Esophagus muscularis mucosa (tissue), 4 donors: ENCODE data around the gene PPID. TPM values are rescaled to one million over a fixed set of nuclear protein-coding genes. Genes with fewer than 3 reads are reported as not detected.
"Not testable (repeated sequence)": the region's sequence is repeated elsewhere in the genome, so short reads cannot be mapped to it uniquely, and the experiment has no call there.

Source experiments
- DNase-seq: peaks from one replicate; pipeline ENCODE4 v3.0.0-alpha.2; 2017; ENCODE audit errors: extremely low spot score
- H3K27ac ChIP-seq, 4 donors: fragments of 200-600 bp; sonication (generic); replicated peaks in 1 of 4; 1 replicate in 3 of 4; 2 replicates in 1 of 4; pipeline ENCODE4 v1.5.1; 2016 to 2019; ENCODE audit warnings: mild to moderate bottlenecking in 1 of 4
- H3K27me3 ChIP-seq, 4 donors: fragments of 200-600 bp; sonication (generic); one replicate each; pipeline versions ENCODE4 v1.5.1 to v1.6.0; 2016 to 2019
- H3K36me3 ChIP-seq, 4 donors: fragments of 200-600 bp; sonication (generic); one replicate each; pipeline ENCODE4 v1.5.1; 2016 to 2019
- H3K4me1 ChIP-seq, 4 donors: fragments of 200-600 bp; sonication (generic); one replicate each; pipeline ENCODE4 v1.5.1; 2016 to 2019
- H3K4me3 ChIP-seq, 4 donors: fragments of 200-600 bp; sonication (generic); 1 replicate in 2 of 4; 2 replicates in 2 of 4; pipeline ENCODE4 v1.5.1; 2016 to 2019; ENCODE audit warnings: mild to moderate bottlenecking in 4 of 4, moderate library complexity in 1 of 4
- H3K9me3 ChIP-seq, 4 donors: fragments of 200-600 bp; sonication (generic); 1 replicate in 3 of 4; 2 replicates in 1 of 4; pipeline ENCODE4 v1.5.1; 2016 to 2019
- EP300 ChIP-seq: sonication (generic); formaldehyde crosslinking; IDR thresholded peaks from one replicate; pipeline ENCODE4 v1.6.1; 2017; ENCODE audit warnings: antibody characterized with exemption
- POLR2A ChIP-seq: fragments of 450-650 bp; IDR thresholded peaks from one replicate; pipeline ENCODE4 v1.6.1; 2017; ENCODE audit warnings: antibody characterized with exemption, moderate library complexity, mild to moderate bottlenecking, low read depth
- POLR2AphosphoS5 ChIP-seq, 2 donors: sonication (generic); formaldehyde crosslinking; IDR thresholded peaks; one replicate each; pipeline ENCODE4 v1.6.1; 2017; ENCODE audit warnings: antibody characterized with exemption in 2 of 2
- WGBS: methylation state at CpG from one replicate; pipeline ENCODE4 v1.1.5; 2018; 5-methylcytosine and 5-hydroxymethylcytosine counted together
- intact Hi-C: fragments of 100-400 bp; cut with DNase I; formaldehyde crosslinking; loops from one replicate; pipeline ENCODE4 v1.15.1; 2023
- total RNA-seq, 4 donors: library from RNA; depleted of rRNA; stranded (reverse); fragments of >200 nt; gene quantifications; one replicate each; pipeline versions ENCODE4 v1.1.0 to v1.2.1, GENCODE V29; 2016
- TF ChIP-seq, protein P1 (sequence below), 3 experiments: fragments of 200-600 bp in 2 of 3; fragments of 450-650 bp in 1 of 3; sonication (generic) in 2 of 3; IDR thresholded peaks; one replicate each; pipeline ENCODE4 v1.5.1; 2017 to 2019; ENCODE audit warnings: antibody characterized with exemption in 3 of 3, mild to moderate bottlenecking in 2 of 3, moderate library complexity in 1 of 3

The PPID gene
- total RNA-seq, 4 donors from 2014 or later: 17.1 to 29.0 (median 25.8) TPM

DNA sequence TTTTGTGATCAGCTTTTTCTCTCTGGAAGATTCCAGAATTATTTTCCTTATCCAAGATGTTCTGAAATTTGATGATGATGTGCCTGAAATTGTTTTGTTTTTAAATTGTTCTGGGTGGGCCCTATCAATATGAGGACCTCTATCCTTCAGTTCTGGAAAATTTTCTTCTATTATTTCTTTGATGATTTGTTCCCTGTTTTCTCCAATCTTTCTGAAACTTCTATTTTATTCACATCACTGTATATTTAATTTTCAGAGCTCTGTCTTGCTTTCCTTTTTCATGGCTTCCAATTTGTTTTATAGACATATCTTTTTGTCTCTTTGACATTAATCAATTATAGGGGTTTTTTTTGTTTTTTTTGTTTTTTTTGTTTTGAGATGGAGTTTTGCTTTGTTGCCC lies 33.4 kb upstream of the PPID start:
- H3K36me3 ChIP-seq: no peaks in the 10 kb centered on the region
- H3K4me3 ChIP-seq: no peak overlapping the region
- no peaks in the 10 kb centered on the region for H3K9me3 ChIP-seq
- no peak for DNase-seq
- peaks cover 0 to 15% (median 0%) of the 10 kb centered on the region in 4 donors for H3K4me1 ChIP-seq
- H3K27me3 ChIP-seq: no peaks in the 10 kb centered on the region
- intact Hi-C loops: no loop called here
- TF ChIP-seq POLR2AphosphoS5 (IDR thresholded peaks at IDR 0.05) (no peak), EP300 (no peak), POLR2A (no peak)
- TF ChIP-seq, protein P1, sequence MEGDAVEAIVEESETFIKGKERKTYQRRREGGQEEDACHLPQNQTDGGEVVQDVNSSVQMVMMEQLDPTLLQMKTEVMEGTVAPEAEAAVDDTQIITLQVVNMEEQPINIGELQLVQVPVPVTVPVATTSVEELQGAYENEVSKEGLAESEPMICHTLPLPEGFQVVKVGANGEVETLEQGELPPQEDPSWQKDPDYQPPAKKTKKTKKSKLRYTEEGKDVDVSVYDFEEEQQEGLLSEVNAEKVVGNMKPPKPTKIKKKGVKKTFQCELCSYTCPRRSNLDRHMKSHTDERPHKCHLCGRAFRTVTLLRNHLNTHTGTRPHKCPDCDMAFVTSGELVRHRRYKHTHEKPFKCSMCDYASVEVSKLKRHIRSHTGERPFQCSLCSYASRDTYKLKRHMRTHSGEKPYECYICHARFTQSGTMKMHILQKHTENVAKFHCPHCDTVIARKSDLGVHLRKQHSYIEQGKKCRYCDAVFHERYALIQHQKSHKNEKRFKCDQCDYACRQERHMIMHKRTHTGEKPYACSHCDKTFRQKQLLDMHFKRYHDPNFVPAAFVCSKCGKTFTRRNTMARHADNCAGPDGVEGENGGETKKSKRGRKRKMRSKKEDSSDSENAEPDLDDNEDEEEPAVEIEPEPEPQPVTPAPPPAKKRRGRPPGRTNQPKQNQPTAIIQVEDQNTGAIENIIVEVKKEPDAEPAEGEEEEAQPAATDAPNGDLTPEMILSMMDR (IDR thresholded peaks at IDR 0.05): no peak
- no peak overlapping the region for H3K27ac ChIP-seq

DNA sequence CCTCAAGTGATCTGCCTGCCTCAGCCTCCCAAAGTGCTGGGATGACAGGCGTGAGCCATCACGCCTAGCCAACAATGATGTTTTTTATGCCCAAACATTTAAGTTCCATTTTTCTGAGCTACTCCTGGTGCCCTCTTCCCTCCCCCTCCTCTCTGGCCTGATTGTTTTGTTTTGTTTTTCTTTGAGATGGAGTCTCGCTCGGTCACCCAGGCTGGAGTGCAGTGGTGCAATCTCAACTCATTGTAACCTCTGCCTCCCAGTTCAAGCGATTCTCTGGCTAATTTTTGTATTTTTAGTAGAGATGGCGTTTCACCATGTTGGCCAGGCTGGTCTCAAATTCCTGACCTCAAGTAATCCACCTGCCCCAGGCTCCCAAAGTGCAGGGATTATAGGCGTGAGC lies 32.6 kb upstream of the PPID start:
- 97% methylated on average over 7 of the region's 7 CpGs for WGBS
- H3K36me3 ChIP-seq, intact Hi-C loops, H3K27me3 ChIP-seq, DNase-seq, H3K9me3 ChIP-seq, H3K4me3 ChIP-seq, H3K27ac ChIP-seq: not testable (repeated sequence)
- peaks cover 0 to 18% (median 0%) of the 10 kb centered on the region in 4 donors for H3K4me1 ChIP-seq

DNA sequence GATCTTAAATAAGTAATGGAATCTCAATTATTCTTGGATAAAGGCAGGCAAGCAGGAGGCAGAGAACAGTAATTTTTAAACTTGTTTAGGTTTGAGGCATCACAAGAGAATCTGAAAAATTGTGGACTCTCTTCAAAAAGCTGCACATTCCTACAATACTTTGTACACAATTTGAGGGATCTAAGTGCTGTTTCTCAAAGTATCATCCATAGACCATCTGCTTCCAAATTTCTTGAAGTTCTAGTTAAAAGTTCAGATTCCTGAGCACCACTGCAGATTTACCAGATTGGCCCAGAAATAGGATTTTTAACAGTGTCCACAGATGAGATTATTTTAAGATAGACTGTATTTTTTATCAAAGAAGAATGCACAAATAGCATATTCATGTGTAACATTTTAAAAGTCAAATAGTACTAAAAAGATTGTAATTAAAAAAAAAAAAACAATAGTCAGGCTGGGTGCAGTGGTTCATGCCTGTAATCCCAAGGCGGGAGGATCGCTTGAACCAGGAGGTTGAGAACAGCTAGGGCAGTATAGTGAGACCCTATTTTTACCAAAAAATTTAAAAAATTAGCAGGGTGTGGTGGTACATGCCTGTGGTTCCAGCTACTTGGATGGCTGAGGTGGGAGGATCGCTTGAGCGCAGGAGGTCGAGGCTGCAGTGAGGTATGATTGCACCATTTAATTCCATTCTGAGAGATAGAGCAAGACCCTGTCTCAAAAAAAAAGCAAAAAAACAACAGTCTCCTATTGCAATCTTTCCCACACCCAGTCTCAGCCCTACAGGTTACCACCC lies 31.4 kb upstream of the PPID start:
- no peak overlapping the region for H3K27ac ChIP-seq
- intact Hi-C loops: no loop called here
- no peaks in the 10 kb centered on the region for H3K36me3 ChIP-seq
- H3K9me3 ChIP-seq: no peaks in the 10 kb centered on the region
- WGBS: 99% methylated on average over 5 of the region's 5 CpGs
- no peak for DNase-seq
- no peak overlapping the region for H3K4me3 ChIP-seq
- H3K27me3 ChIP-seq: no peaks in the 10 kb centered on the region
- TF ChIP-seq, protein P1 (IDR thresholded peaks at IDR 0.05): no peak
- TF ChIP-seq POLR2AphosphoS5 (IDR thresholded peaks at IDR 0.05): no peak
- no peak for TF ChIP-seq EP300
- no peak for TF ChIP-seq POLR2A
- H3K4me1 ChIP-seq: peaks cover 0 to 28% (median 4%) of the 10 kb centered on the region in 4 donors

DNA sequence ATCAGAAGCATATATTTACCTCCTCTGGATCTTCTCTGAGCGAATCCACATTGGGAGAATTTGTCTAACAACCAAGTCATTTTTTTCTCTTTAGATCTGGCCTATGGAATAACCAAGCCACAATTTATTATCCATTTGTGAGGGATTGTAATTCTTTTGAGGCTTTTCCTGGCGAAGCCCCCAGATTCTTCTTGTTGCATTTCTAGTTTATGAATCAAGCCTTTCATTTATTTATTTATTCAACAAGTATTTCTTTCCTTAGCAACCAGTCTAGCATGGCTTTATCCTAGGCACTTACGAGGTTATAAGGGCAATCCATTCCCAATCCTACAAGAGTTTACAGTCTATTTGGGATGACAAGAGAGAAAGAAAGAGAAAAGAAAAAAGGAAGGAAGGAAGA lies 27.2 kb upstream of the PPID start:
- TF ChIP-seq, protein P1 (IDR thresholded peaks at IDR 0.05): no peak
- TF ChIP-seq POLR2AphosphoS5 (IDR thresholded peaks at IDR 0.05): no peak
- TF ChIP-seq POLR2A: no peak
- TF ChIP-seq EP300: no peak
- H3K36me3 ChIP-seq: no peaks in the 10 kb centered on the region
- peak overlapping the region in 3 of 4 donors; percentile 14 to 57 (median 36) for H3K27ac ChIP-seq
- H3K9me3 ChIP-seq: no peaks in the 10 kb centered on the region
- intact Hi-C loops: no loop called here
- DNase-seq: no peak
- H3K4me1 ChIP-seq: peaks cover 0 to 28% (median 4%) of the 10 kb centered on the region in 4 donors
- H3K27me3 ChIP-seq: no peaks in the 10 kb centered on the region
- WGBS: 46% methylated on average over 3 of the region's 3 CpGs
- no peak overlapping the region for H3K4me3 ChIP-seq

DNA sequence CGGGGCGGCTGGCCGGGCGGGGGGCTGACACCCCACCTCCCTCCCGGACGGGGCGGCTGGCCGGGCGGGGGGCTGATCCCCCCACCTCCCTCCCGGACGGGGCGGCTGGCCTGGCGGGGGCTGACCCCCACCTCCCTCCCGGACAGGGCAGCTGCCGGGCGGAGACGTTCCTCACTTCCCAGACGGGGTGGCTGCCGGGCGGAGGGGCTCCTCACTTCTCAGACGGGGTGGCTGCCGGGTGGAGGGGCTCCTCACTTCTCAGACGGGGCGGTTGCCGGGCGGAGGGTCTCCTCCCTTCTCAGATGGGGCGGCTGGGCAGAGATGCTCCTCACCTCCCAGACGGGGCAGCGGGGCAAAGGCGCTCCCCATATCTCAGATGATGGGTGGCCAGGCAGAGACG lies 23.3 kb upstream of the PPID start:
- H3K9me3 ChIP-seq, H3K27ac ChIP-seq, DNase-seq, H3K27me3 ChIP-seq, H3K4me3 ChIP-seq, intact Hi-C loops, H3K36me3 ChIP-seq: not testable (repeated sequence)
- H3K4me1 ChIP-seq: peaks cover 0 to 13% (median 4%) of the 10 kb centered on the region in 4 donors
- 100% methylated on average over 4 of the region's 31 CpGs for WGBS
